ENCODE results near the gene ELFN2.

GRCh38 chr22:37375801-37376200 is 51.5 kb downstream of the ELFN2 start:
- TF ChIP-seq CTCF (IDR thresholded peaks at IDR 0.05) (no peak), POLR2A (IDR thresholded peaks at IDR 0.05) (no peak)
